H1 (cell line): ENCODE data around the gene TAL2.

Source experiments
- EZH2 ChIP-seq: fragments of 200-600 bp; sonication (generic); IDR thresholded peaks from 2 replicates; pipeline ENCODE4 v1.7.1; 2012; ENCODE audit warnings: low read depth, mild to moderate bottlenecking, moderate library complexity, low read length, inconsistent platforms; ENCODE audit not compliant: severe bottlenecking
- KDM1A ChIP-seq: fragments of 200-600, 300-600 bp; sonication (generic); IDR thresholded peaks from 2 replicates; pipeline ENCODE4 v1.7.1; 2016; ENCODE audit warnings: mild to moderate bottlenecking, low read length, borderline replicate concordance
- PHF8 ChIP-seq: fragments of 200-600 bp; sonication (generic); conservative IDR thresholded peaks from 2 replicates; pipeline ENCODE4 v1.7.1; 2012; ENCODE audit warnings: low read depth, mild to moderate bottlenecking, inconsistent platforms, low read length, moderate library complexity
- TCF12 ChIP-seq: IDR thresholded peaks from 2 replicates; pipeline ENCODE4 v1.6.1; 2011; ENCODE audit warnings: low read depth, mild to moderate bottlenecking, low read length
- TF ChIP-seq, protein P1 (sequence below), 3 experiments: IDR thresholded peaks; 1 replicate in 2 of 3; 2 replicates in 1 of 3; pipeline versions ENCODE4 v1.5.1 to v1.6.1; 2011; ENCODE audit warnings: low read length in 3 of 3, mild to moderate bottlenecking in 3 of 3, inconsistent platforms in 2 of 3, low read depth in 1 of 3, moderate library complexity in 1 of 3; ENCODE audit not compliant: insufficient read depth in 1 of 3; ENCODE audit errors: control extremely low read depth in 1 of 3

DNA sequence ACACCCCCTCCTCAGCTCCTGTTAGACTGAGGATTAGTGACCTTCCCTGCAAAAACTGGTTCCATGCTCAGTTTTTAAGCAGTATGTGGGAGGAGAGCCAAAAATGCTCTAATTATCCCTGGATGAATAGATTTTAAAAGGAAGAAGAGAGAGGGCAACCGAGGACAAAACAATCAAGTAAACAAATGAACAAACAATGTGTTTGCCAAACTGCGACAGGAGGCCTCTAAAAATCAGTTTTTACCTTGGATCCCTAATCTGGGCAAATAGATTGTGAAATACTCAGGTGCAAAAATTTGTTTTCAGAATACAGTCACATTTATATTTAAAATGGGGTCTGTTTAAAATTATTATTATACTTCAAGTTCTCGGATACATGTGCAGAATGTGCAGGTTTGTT, 8.5 kb downstream of the TAL2 start:
- TF ChIP-seq, protein P1, sequence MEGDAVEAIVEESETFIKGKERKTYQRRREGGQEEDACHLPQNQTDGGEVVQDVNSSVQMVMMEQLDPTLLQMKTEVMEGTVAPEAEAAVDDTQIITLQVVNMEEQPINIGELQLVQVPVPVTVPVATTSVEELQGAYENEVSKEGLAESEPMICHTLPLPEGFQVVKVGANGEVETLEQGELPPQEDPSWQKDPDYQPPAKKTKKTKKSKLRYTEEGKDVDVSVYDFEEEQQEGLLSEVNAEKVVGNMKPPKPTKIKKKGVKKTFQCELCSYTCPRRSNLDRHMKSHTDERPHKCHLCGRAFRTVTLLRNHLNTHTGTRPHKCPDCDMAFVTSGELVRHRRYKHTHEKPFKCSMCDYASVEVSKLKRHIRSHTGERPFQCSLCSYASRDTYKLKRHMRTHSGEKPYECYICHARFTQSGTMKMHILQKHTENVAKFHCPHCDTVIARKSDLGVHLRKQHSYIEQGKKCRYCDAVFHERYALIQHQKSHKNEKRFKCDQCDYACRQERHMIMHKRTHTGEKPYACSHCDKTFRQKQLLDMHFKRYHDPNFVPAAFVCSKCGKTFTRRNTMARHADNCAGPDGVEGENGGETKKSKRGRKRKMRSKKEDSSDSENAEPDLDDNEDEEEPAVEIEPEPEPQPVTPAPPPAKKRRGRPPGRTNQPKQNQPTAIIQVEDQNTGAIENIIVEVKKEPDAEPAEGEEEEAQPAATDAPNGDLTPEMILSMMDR (IDR thresholded peaks at IDR 0.05; ENCODE audit: control extremely low read depth in 1 of 3, insufficient read depth in 1 of 3, low read depth in 1 of 3, low read length in 3 of 3) = no peak
- no peak for TF ChIP-seq KDM1A
- TF ChIP-seq EZH2 = no peak
- no peak for TF ChIP-seq TCF12
- no peak for TF ChIP-seq PHF8
